ENCODE measurements around the gene RNF167. TPM values are rescaled to one million over a fixed set of nuclear protein-coding genes. Genes with fewer than 3 reads are reported as not detected.

RNF167 gene
- total RNA-seq, 2 donors from 2014 or later = 92.1 to 120 TPM

DNA sequence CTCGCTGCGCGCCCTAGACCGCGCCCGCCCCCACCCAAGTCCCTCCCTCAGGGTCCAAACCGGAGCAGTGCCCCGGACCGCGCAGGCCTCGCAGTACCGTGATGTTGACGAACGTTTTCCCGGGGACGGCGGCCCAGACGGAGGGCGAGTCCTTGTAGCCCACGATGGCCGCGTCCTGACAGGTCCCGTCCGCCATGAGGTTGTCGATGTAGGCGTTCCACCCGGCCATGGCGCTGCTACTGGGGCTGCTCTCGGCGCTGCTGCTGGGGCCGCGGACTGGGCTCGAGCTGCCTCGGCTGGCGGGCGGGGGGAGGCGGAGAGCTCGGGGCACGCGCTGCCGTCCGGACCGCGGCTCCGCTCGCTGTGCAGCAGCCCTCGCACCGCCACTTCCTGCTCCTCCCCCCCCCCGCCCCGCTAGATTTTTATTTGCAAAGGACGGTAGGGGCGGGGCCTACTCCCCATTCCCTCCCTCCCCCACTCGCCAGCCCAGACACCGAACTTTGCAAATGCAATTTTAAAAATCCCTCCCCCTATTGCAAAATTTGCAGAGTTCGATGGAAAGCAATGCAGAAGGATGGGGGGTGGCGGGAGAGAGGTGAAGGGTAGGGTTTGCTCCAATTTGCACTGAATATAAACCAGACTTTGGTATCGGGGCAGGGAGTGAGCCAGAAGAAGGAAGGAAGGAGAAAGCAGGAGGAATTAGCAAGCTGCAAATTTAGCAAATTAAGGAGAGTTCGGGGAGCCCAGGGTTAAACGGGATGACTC is 8.3 kb downstream of the RNF167 start, which contains the start of gene PFN1:
Gene PFN1, minus strand, starts transcription at position 365 of the 765 bp plus-strand sequence. Its CDS starts 136 bp downstream, at position 229.
- no peaks in the 10 kb centered on the region for H3K27me3 ChIP-seq
- H3K4me1 ChIP-seq = peaks cover 12% of the 10 kb centered on the region
- intact Hi-C loops (cut with DNase I) = no loop called here
- TF ChIP-seq, protein P1, sequence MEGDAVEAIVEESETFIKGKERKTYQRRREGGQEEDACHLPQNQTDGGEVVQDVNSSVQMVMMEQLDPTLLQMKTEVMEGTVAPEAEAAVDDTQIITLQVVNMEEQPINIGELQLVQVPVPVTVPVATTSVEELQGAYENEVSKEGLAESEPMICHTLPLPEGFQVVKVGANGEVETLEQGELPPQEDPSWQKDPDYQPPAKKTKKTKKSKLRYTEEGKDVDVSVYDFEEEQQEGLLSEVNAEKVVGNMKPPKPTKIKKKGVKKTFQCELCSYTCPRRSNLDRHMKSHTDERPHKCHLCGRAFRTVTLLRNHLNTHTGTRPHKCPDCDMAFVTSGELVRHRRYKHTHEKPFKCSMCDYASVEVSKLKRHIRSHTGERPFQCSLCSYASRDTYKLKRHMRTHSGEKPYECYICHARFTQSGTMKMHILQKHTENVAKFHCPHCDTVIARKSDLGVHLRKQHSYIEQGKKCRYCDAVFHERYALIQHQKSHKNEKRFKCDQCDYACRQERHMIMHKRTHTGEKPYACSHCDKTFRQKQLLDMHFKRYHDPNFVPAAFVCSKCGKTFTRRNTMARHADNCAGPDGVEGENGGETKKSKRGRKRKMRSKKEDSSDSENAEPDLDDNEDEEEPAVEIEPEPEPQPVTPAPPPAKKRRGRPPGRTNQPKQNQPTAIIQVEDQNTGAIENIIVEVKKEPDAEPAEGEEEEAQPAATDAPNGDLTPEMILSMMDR (IDR thresholded peaks at IDR 0.05) = no peak
- H3K27ac ChIP-seq = peak within 1 kb of the TSS; percentile 98
- DNase-seq = peak; percentile 95
- H3K9me3 ChIP-seq = no peaks in the 10 kb centered on the region
- H3K36me3 ChIP-seq = peaks cover 14% of the 10 kb centered on the region
- peak within 1 kb of the TSS; percentile 89 for H3K4me3 ChIP-seq
- peak within 1 kb of the TSS; percentile 99 for H3K9ac ChIP-seq (ENCODE audit: low read depth in 2 of 2, low read length in 2 of 2)

DNA sequence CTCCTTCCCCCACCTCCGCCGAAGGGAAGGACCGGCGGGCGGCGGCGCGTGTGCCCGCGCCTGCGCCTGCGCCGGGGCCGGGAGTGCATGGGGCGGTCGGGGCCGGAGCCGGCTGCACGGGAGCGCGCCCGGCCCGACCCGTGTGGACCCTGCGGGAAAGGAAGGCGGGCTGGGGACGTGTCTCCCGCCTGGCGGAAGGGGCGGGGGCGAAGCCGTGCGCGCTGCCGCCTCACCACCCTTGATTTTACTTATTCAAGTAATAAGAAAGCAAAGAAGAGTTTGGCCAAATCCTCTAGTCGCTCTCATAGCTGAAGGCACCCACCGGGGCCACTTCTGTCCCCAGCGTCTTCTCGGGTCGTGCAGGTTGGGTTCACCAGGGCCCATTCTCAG is 8.9 kb downstream of the RNF167 start:
- H3K9me3 ChIP-seq = no peaks in the 10 kb centered on the region
- no peaks in the 10 kb centered on the region for H3K27me3 ChIP-seq
- TF ChIP-seq, protein P1 (IDR thresholded peaks at IDR 0.05) = no peak
- intact Hi-C loops (cut with DNase I) = no loop called here
- H3K36me3 ChIP-seq = peaks cover 11% of the 10 kb centered on the region
- H3K4me3 ChIP-seq = peak overlapping the region; percentile 89
- H3K9ac ChIP-seq (ENCODE audit: low read depth in 2 of 2, low read length in 2 of 2) = peak overlapping the region; percentile 81 to 99
- peaks cover 12% of the 10 kb centered on the region for H3K4me1 ChIP-seq
- peak overlapping the region; percentile 98 for H3K27ac ChIP-seq
- DNase-seq = peak; percentile 83

- Histone ChIP-seq H3K4me1 (peaks cover 12% of the 10 kb centered on the region), H3K27ac (peak overlapping the region; percentile 98), H3K9me3 (no peaks in the 10 kb centered on the region), H3K4me3 (peak overlapping the region; percentile 89), H3K27me3 (no peaks in the 10 kb centered on the region), H3K36me3 (peaks cover 5% of the 10 kb centered on the region), H3K9ac (ENCODE audit: low read depth in 2 of 2, low read length in 2 of 2) (peak overlapping the region; percentile 81 to 99)
- intact Hi-C loops (cut with DNase I) = no loop called here
- TF ChIP-seq, protein P1 (IDR thresholded peaks at IDR 0.05) = no peak
- peak; percentile 90 for DNase-seq
These were observed 9.4 kb downstream of the RNF167 start for GRCh38 chr17:4949321-4950074.

GRCh38 chr17:4950075-4950745 is 10.1 kb downstream of the RNF167 start:
- H3K4me3 ChIP-seq = peak overlapping the region; percentile 89
- no peaks in the 10 kb centered on the region for H3K27me3 ChIP-seq
- intact Hi-C loops (cut with DNase I) = no loop called here
- peak overlapping the region; percentile 70 to 86 for H3K9ac ChIP-seq (ENCODE audit: low read depth in 2 of 2, low read length in 2 of 2)
- H3K4me1 ChIP-seq = peaks cover 12% of the 10 kb centered on the region
- no peaks in the 10 kb centered on the region for H3K9me3 ChIP-seq
- peak; percentile 80 for DNase-seq
- peaks cover 5% of the 10 kb centered on the region for H3K36me3 ChIP-seq
- H3K27ac ChIP-seq = peak overlapping the region; percentile 98
- TF ChIP-seq, protein P1 (IDR thresholded peaks at IDR 0.05) = no peak

DNA sequence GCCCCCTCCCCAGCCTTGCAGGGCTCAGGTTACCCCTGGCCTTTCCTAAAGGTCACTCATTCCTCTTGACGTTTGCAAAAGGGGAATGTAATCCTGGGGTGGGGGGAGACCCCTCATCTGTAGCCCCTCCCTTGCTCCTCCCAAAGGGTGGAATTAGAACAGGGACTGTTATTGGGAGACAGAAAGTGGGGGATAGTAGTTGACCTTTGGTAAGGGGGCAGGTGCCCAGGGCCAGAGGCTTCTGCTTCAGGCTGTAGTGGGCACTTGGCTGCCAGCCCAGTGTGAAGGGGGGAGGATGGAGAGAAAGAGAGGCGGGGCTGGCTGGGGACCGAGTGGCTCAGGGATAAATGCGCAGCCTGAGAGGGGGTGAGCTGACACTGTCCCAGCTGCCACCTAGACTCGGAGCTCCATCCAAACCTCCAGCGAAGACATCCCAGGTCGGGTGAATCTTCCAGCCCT is 10.7 kb downstream of the RNF167 start, which contains the start of gene ENO3:
Gene ENO3, plus strand, starts transcription at position 374 of the 459 bp plus-strand sequence. CDS start 711 bp downstream, outside the sequence.
- Histone ChIP-seq H3K4me3 (peak within 1 kb of the TSS; percentile 89), H3K27ac (peak within 1 kb of the TSS; percentile 98), H3K36me3 (peaks cover 5% of the 10 kb centered on the region), H3K27me3 (no peaks in the 10 kb centered on the region), H3K4me1 (peaks cover 7% of the 10 kb centered on the region), H3K9ac (ENCODE audit: low read depth in 2 of 2, low read length in 2 of 2) (peak within 1 kb of the TSS; percentile 70 to 86), H3K9me3 (no peaks in the 10 kb centered on the region)
- peak; percentile 48 for DNase-seq
- TF ChIP-seq, protein P1 (IDR thresholded peaks at IDR 0.05) = no peak
- intact Hi-C loops (cut with DNase I) = no loop called here

Data from colonic mucosa (tissue), 4 donors.